Right renal cortex interstitium (tissue), 3 donors: ENCODE results near the gene BTK. TPM values are rescaled to one million over a fixed set of nuclear protein-coding genes. Genes with fewer than 3 reads are reported as not detected.

Experiments used
- DNase-seq, 3 donors: peaks; one replicate each; pipeline ENCODE4 v3.0.0-alpha.2; 2013; ENCODE audit warnings: low read depth in 3 of 3, low spot score in 2 of 3
- polyA plus RNA-seq, 3 donors: library from polyadenylated mRNA; unstranded; fragments of 120-200 nt; gene quantifications; one replicate each; pipeline ENCODE4 v1.2.1, GENCODE V29; 2013; ENCODE audit not compliant: insufficient read length in 3 of 3

The BTK gene
- polyA plus RNA-seq, 3 donors: 1.5 to 2.4 (median 1.7) TPM

GRCh38 chrX:101394372-101394771, 8.4 kb upstream of the BTK start:
- no peak for DNase-seq

- no peak for DNase-seq
These were observed 7.7 kb upstream of the BTK start for GRCh38 chrX:101393530-101394305.

GRCh38 chrX:101391831-101392230, 5.8 kb upstream of the BTK start:
- no peak for DNase-seq

GRCh38 chrX:101390664-101391525, 4.9 kb upstream of the BTK start, which contains the start of gene RPL36A:
RPL36A (plus strand) TSS chrX:101391011; CDS start chrX:101391044, 33 bp downstream.
- peak in 1 of 3 donors; percentile 77 for DNase-seq

GRCh38 chrX:101388604-101389003, 2.6 kb upstream of the BTK start:
- no peak for DNase-seq

GRCh38 chrX:101386542-101386885, 523 bp upstream of the BTK start:
- no peak for DNase-seq

- DNase-seq: no peak
These were observed 836 bp downstream of the BTK start for GRCh38 chrX:101385026-101385684.

- DNase-seq: no peak
These were observed 2.2 kb downstream of the BTK start for GRCh38 chrX:101383679-101384205.

GRCh38 chrX:101377547-101377946, 8.4 kb downstream of the BTK start:
- no peak for DNase-seq

- DNase-seq: no peak
These were observed 15.0 kb downstream of the BTK start for GRCh38 chrX:101370888-101371504.

GRCh38 chrX:101369687-101370086, 16.3 kb downstream of the BTK start:
- DNase-seq: no peak

- no peak for DNase-seq
These were observed 17.2 kb downstream of the BTK start for GRCh38 chrX:101368800-101369199.

GRCh38 chrX:101365301-101365795, 20.6 kb downstream of the BTK start:
- DNase-seq: no peak

GRCh38 chrX:101362757-101363156, 23.2 kb downstream of the BTK start:
- DNase-seq: no peak

GRCh38 chrX:101362116-101362515, 23.9 kb downstream of the BTK start:
- DNase-seq: no peak

- no peak for DNase-seq
These were observed 25.6 kb downstream of the BTK start for GRCh38 chrX:101360390-101360789.

GRCh38 chrX:101359966-101360365, 26.0 kb downstream of the BTK start:
- DNase-seq: no peak

- DNase-seq: no peak
These were observed 28.7 kb downstream of the BTK start for GRCh38 chrX:101357166-101357795.

GRCh38 chrX:101349193-101349562, 36.8 kb downstream of the BTK start:
- no peak for DNase-seq
